SK-N-SH treated with all-trans-retinoic acid at 6 μM for 48 hours (cell line): Measurements from ENCODE around the gene TNFRSF1A.

Source experiments
- ATAC-seq: fragments of 200-7000 bp; cut with Tn5 transposase; 3 replicates; pipeline ENCODE4 v1.9.1; 2020; ENCODE audit warnings: mild to moderate bottlenecking, moderate library complexity
- ARNTL ChIP-seq: fragments of 450-650 bp; formaldehyde crosslinking; IDR thresholded peaks from 2 replicates; pipeline ENCODE4 v1.5.0; 2020; ENCODE audit warnings: low read depth, mild to moderate bottlenecking, moderate library complexity, borderline replicate concordance
- BACH2 ChIP-seq: fragments of 250-450 bp; sonication (Bioruptor Pico); IDR thresholded peaks from 2 replicates; pipeline ENCODE4 v1.9.0; 2021; ENCODE audit warnings: mild to moderate bottlenecking, borderline replicate concordance
- CSDC2 ChIP-seq: fragments of 250-450 bp; sonication (Bioruptor Pico); IDR thresholded peaks from 2 replicates; pipeline ENCODE4 v1.5.0; 2020; ENCODE audit warnings: mild to moderate bottlenecking, moderate library complexity
- CSRNP3 ChIP-seq: fragments of 250-450 bp; sonication (Bioruptor Pico); IDR thresholded peaks from 2 replicates; pipeline ENCODE4 v1.5.1; 2021; ENCODE audit warnings: mild to moderate bottlenecking, moderate library complexity
- GLIS3 ChIP-seq: fragments of 250-450 bp; sonication (Bioruptor Pico); IDR thresholded peaks from 2 replicates; pipeline ENCODE4 v1.5.0; 2020; ENCODE audit warnings: mild to moderate bottlenecking, moderate library complexity
- ISL1 ChIP-seq: fragments of 250-450 bp; sonication (Bioruptor Pico); IDR thresholded peaks from 2 replicates; pipeline ENCODE4 v2.1.2; 2022; ENCODE audit warnings: mild to moderate bottlenecking, moderate library complexity
- OSR1 ChIP-seq: fragments of 250-450 bp; sonication (Bioruptor Pico); IDR thresholded peaks from 2 replicates; pipeline ENCODE4 v1.8.0; 2022; ENCODE audit warnings: moderate library complexity, mild to moderate bottlenecking, inconsistent platforms
- PATZ1 ChIP-seq: fragments of 250-450 bp; sonication (Bioruptor Pico); IDR thresholded peaks from 2 replicates; pipeline ENCODE4 v1.8.0; 2020; ENCODE audit warnings: mild to moderate bottlenecking, moderate library complexity, borderline replicate concordance
- PPARA ChIP-seq: fragments of 250-450 bp; sonication (Bioruptor Pico); IDR thresholded peaks from 2 replicates; pipeline ENCODE4 v1.5.0; 2020; ENCODE audit warnings: mild to moderate bottlenecking, borderline replicate concordance
- SNAI2 ChIP-seq: fragments of 250-450 bp; sonication (Bioruptor Pico); IDR thresholded peaks from 2 replicates; pipeline ENCODE4 v1.5.0; 2020; ENCODE audit warnings: mild to moderate bottlenecking, moderate library complexity
- TCF4 ChIP-seq: fragments of 250-450 bp; sonication (Bioruptor Pico); IDR thresholded peaks from 2 replicates; pipeline ENCODE4 v1.8.0; 2021; ENCODE audit warnings: mild to moderate bottlenecking, moderate library complexity, borderline replicate concordance
- TOX ChIP-seq: fragments of 250-450 bp; sonication (Bioruptor Pico); IDR thresholded peaks from 2 replicates; pipeline ENCODE4 v1.8.0; 2021; ENCODE audit warnings: mild to moderate bottlenecking, moderate library complexity, borderline replicate concordance
- TSHZ2 ChIP-seq: fragments of 250-450 bp; sonication (Bioruptor Pico); IDR thresholded peaks from 2 replicates; pipeline ENCODE4 v1.5.0; 2020; ENCODE audit warnings: mild to moderate bottlenecking, moderate library complexity
- ZC3H10 ChIP-seq: fragments of 250-450 bp; sonication (Bioruptor Pico); IDR thresholded peaks from 2 replicates; pipeline ENCODE4 v1.5.1; 2021; ENCODE audit warnings: mild to moderate bottlenecking, moderate library complexity
- ZFP3 ChIP-seq: fragments of 250-450 bp; sonication (Bioruptor Pico); IDR thresholded peaks from 2 replicates; pipeline ENCODE4 v1.5.0; 2020; ENCODE audit warnings: mild to moderate bottlenecking, moderate library complexity
- ZFP30 ChIP-seq: fragments of 450-650 bp; formaldehyde crosslinking; IDR thresholded peaks from 2 replicates; pipeline ENCODE4 v1.5.0; 2022; ENCODE audit warnings: mild to moderate bottlenecking, moderate library complexity
- ZNF565 ChIP-seq: fragments of 450-650 bp; formaldehyde crosslinking; conservative IDR thresholded peaks from 2 replicates; pipeline ENCODE4 v1.5.0; 2020; ENCODE audit warnings: low read depth, mild to moderate bottlenecking, moderate library complexity
- ZNF70 ChIP-seq: fragments of 450-650 bp; formaldehyde crosslinking; IDR thresholded peaks from 2 replicates; pipeline ENCODE4 v1.5.0; 2020; ENCODE audit warnings: mild to moderate bottlenecking, moderate library complexity
- ZNF8 ChIP-seq: fragments of 450-650 bp; formaldehyde crosslinking; IDR thresholded peaks from 2 replicates; pipeline ENCODE4 v1.5.0; 2020; ENCODE audit warnings: mild to moderate bottlenecking, moderate library complexity
- TF ChIP-seq, protein P1 (sequence below): fragments of 250-450 bp; sonication (Bioruptor Pico); IDR thresholded peaks from 2 replicates; pipeline ENCODE4 v1.5.1; 2020; ENCODE audit warnings: low read depth, mild to moderate bottlenecking, moderate library complexity

Gene TNFRSF1A

DNA sequence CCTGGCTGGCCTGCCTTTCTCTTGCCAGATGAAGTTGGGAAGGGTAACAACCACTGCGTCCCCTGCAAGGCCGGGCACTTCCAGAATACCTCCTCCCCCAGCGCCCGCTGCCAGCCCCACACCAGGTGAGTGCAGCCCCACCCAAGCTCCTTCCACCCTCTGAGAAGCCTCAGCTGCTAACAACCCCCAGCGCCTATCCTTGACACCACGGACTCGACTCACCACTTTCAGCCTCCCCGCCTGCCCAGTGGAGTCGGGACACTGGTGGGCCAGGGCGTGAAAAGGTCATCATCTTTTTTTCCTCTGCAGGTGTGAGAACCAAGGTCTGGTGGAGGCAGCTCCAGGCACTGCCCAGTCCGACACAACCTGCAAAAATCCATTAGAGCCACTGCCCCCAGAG, 44.2 kb upstream of the TNFRSF1A start:
- TF ChIP-seq ZFP3 (no peak), ZC3H10 (CRISPR knock-in tag) (no peak), TSHZ2 (CRISPR knock-in tag) (no peak), ARNTL (CRISPR knock-in tag) (no peak), TOX (CRISPR knock-in tag) (no peak), PPARA (CRISPR knock-in tag) (no peak), SNAI2 (CRISPR knock-in tag) (no peak), ZNF565 (CRISPR knock-in tag) (no peak), ZFP30 (no peak), ZNF70 (no peak), BACH2 (CRISPR knock-in tag) (no peak), CSRNP3 (CRISPR knock-in tag) (no peak), TCF4 (CRISPR knock-in tag) (no peak)
- TF ChIP-seq, protein P1, sequence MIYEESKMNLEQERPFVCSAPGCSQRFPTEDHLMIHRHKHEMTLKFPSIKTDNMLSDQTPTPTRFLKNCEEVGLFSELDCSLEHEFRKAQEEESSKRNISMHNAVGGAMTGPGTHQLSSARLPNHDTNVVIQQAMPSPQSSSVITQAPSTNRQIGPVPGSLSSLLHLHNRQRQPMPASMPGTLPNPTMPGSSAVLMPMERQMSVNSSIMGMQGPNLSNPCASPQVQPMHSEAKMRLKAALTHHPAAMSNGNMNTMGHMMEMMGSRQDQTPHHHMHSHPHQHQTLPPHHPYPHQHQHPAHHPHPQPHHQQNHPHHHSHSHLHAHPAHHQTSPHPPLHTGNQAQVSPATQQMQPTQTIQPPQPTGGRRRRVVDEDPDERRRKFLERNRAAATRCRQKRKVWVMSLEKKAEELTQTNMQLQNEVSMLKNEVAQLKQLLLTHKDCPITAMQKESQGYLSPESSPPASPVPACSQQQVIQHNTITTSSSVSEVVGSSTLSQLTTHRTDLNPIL: no peak
- no peak for ATAC-seq

DNA sequence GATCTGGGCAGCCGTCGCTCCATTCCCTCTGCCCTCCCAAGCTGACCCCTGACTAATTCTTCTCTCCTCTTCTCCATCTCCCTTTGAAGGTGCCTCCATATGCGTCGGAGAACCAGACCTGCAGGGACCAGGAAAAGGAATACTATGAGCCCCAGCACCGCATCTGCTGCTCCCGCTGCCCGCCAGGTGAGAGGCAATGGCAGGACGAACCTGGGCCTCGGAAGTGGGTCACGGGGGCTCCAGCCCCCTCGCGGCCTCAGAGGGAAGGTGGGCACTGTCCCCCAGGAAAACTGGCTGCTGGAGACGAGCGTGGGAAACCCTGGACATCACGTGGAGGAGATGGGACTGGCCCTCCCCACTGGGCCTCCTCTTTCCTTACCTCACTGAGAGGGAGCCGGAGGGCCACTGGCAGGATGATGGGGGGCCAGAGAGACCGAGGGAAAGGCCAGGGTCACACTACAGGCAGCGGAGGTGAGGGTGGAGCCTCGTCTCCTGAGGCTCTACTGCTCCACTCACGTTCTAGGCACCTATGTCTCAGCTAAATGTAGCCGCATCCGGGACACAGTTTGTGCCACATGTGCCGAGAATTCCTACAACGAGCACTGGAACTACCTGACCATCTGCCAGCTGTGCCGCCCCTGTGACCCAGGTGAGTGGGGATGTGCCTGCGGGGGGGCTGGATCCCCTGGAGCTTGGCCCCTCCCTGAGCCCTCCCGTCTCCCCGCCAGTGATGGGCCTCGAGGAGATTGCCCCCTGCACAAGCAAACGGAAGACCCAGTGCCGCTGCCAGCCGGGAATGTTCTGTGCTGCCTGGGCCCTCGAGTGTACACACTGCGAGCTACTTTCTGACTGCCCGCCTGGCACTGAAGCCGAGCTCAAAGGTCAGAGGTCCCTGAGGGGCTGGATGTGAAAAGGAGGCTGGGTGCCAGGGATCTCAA, 42.9 kb upstream of the TNFRSF1A start:
- TF ChIP-seq, protein P1: no peak
- TF ChIP-seq ZNF8 (CRISPR knock-in tag) (no peak), BACH2 (CRISPR knock-in tag) (no peak), TSHZ2 (CRISPR knock-in tag) (no peak), ZFP30 (no peak), SNAI2 (CRISPR knock-in tag) (no peak), CSDC2 (CRISPR knock-in tag) (no peak), ZNF70 (no peak), ZC3H10 (CRISPR knock-in tag) (no peak), ZNF565 (CRISPR knock-in tag) (no peak), ISL1 (CRISPR knock-in tag) (no peak), ZFP3 (no peak), ARNTL (CRISPR knock-in tag) (no peak), PATZ1 (CRISPR knock-in tag) (no peak), OSR1 (no peak), GLIS3 (no peak), CSRNP3 (CRISPR knock-in tag) (no peak), TOX (CRISPR knock-in tag) (no peak)
- TF ChIP-seq, all 23 proteins: peak for 0
- no peak for ATAC-seq
